Measurements from ENCODE around the gene EIF4G3. TPM values are rescaled to one million over a fixed set of nuclear protein-coding genes. Genes with fewer than 3 reads are reported as not detected.

EIF4G3 gene
- total and polyA plus RNA-seq, 9 of the 15 experiments (the other 6 are each of a cell fraction or from before 2014, with no cell fraction given): 6.7 to 40.5 (median 32.1) TPM

- no peak for TF ChIP-seq ZNF518B (CRISPR knock-in tag; IDR thresholded peaks at IDR 0.05)
- TF ChIP-seq SRSF1 (IDR thresholded peaks at IDR 0.05; ENCODE audit: low read depth, low read length): no peak
- TF ChIP-seq, protein P1, sequence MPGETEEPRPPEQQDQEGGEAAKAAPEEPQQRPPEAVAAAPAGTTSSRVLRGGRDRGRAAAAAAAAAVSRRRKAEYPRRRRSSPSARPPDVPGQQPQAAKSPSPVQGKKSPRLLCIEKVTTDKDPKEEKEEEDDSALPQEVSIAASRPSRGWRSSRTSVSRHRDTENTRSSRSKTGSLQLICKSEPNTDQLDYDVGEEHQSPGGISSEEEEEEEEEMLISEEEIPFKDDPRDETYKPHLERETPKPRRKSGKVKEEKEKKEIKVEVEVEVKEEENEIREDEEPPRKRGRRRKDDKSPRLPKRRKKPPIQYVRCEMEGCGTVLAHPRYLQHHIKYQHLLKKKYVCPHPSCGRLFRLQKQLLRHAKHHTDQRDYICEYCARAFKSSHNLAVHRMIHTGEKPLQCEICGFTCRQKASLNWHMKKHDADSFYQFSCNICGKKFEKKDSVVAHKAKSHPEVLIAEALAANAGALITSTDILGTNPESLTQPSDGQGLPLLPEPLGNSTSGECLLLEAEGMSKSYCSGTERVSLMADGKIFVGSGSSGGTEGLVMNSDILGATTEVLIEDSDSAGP (CRISPR knock-in tag; IDR thresholded peaks at IDR 0.05): no peak
- no peak for TF ChIP-seq RFX5 (IDR thresholded peaks at IDR 0.05; ENCODE audit: low read depth, low read length)
- TF ChIP-seq DACH1 (IDR thresholded peaks at IDR 0.05; ENCODE audit: partially characterized antibody): no peak
- no peak for TF ChIP-seq ZKSCAN3 (CRISPR knock-in tag; IDR thresholded peaks at IDR 0.05)
- no peak for TF ChIP-seq PTBP1 (IDR thresholded peaks at IDR 0.05; ENCODE audit: low read depth, low read length)
- TF ChIP-seq KDM5B (IDR thresholded peaks at IDR 0.05; ENCODE audit: insufficient replicate concordance, low read depth, low read length): no peak
- TF ChIP-seq SMARCC2 (IDR thresholded peaks at IDR 0.05; ENCODE audit: low read depth): no peak
- TF ChIP-seq HNRNPLL (IDR thresholded peaks at IDR 0.05; ENCODE audit: low read depth, low read length, poor library complexity, severe bottlenecking): no peak
- TF ChIP-seq ZNF384 (IDR thresholded peaks at IDR 0.05; ENCODE audit: low read depth, low read length): peak; percentile 79
- no peak for TF ChIP-seq ESRRA (IDR thresholded peaks at IDR 0.05; ENCODE audit: borderline replicate concordance, low read depth)
- TF ChIP-seq ZNF444 (CRISPR knock-in tag; IDR thresholded peaks at IDR 0.05): no peak
- TF ChIP-seq ARNT (IDR thresholded peaks at IDR 0.05): no peak
- no peak for TF ChIP-seq ELF2 (CRISPR knock-in tag; IDR thresholded peaks at IDR 0.05)
- TF ChIP-seq, protein P2, sequence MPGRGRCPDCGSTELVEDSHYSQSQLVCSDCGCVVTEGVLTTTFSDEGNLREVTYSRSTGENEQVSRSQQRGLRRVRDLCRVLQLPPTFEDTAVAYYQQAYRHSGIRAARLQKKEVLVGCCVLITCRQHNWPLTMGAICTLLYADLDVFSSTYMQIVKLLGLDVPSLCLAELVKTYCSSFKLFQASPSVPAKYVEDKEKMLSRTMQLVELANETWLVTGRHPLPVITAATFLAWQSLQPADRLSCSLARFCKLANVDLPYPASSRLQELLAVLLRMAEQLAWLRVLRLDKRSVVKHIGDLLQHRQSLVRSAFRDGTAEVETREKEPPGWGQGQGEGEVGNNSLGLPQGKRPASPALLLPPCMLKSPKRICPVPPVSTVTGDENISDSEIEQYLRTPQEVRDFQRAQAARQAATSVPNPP (IDR thresholded peaks at IDR 0.05; ENCODE audit: borderline replicate concordance, insufficient read depth, insufficient read length): no peak
- no peak for TF ChIP-seq E4F1 (CRISPR knock-in tag; IDR thresholded peaks at IDR 0.05; ENCODE audit: borderline replicate concordance)
- TF ChIP-seq XRCC5 (IDR thresholded peaks at IDR 0.05; ENCODE audit: low read depth, low read length): no peak
- TF ChIP-seq HMGN3 (IDR thresholded peaks at IDR 0.05; ENCODE audit: borderline replicate concordance, extremely low read depth, insufficient read length, low read depth, low read length): no peak
- no peak for TF ChIP-seq ZNF584 (CRISPR knock-in tag; IDR thresholded peaks at IDR 0.05; ENCODE audit: low read depth)
- no peak for TF ChIP-seq MTA2 (IDR thresholded peaks at IDR 0.05; ENCODE audit: low read depth)
- TF ChIP-seq GATAD2A (IDR thresholded peaks at IDR 0.05): no peak
Measured at GRCh38 chr1:20978413-20978812, 198.3 kb downstream of the EIF4G3 start (continued).

All from K562 (cell line).